ENCODE measurements around the gene TNFSF4.

DNA sequence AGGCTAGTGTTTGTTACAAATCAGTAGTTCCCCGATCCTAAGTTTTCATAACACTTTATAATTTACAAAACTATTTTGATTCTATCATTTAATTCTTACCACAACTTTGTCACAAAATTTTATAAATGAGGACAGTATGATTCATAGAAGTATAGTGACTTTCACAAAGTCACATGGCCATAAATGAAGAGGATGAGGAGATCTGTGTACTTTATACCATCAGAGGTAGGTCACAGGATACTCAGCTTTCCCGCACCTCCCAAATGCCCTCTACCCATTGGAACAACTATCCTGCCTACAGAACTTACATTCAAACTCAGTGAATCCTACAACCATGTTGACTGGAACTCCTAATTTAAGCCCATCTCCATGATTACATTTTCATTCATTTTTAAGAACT is 56.3 kb downstream of the TNFSF4 start:
- no peak for TF ChIP-seq CTCF (conservative IDR thresholded peaks at IDR 0.05 in 1 of 2, IDR thresholded peaks at IDR 0.05 in 1 of 2; ENCODE audit: low read depth in 1 of 2, low read length in 2 of 2)
- TF ChIP-seq EZH2 (IDR thresholded peaks at IDR 0.05; ENCODE audit: low read length, missing control alignments), result no peak

All from fibroblast of lung (primary cell).